ENCODE results near the gene ZNF318.
"Not testable (repeated sequence)": the region's sequence is repeated elsewhere in the genome, so short reads cannot be mapped to it uniquely, and the experiment has no call there.

ZNF318 gene

DNA sequence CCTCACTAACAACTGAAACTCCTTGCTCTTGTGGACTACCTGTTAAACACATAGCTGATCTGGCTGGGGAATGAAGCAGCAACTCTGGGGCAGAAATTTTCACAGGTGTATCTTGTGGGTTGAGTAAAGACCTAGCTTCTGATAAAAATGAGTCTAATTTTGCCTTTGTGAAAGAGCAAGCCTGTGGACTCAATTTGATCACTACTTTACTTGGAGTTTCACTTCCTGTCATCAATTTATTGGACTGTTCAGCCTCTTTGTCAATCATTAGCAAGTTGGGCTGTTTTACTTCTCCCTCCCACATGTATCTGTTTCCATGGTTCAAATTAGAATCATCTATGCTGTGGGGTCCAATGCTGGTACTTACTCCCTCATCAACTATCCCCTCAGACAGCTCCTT is 31.2 kb downstream of the ZNF318 start:
- DNase-seq (ENCODE audit: low read depth) = no peak

DNA sequence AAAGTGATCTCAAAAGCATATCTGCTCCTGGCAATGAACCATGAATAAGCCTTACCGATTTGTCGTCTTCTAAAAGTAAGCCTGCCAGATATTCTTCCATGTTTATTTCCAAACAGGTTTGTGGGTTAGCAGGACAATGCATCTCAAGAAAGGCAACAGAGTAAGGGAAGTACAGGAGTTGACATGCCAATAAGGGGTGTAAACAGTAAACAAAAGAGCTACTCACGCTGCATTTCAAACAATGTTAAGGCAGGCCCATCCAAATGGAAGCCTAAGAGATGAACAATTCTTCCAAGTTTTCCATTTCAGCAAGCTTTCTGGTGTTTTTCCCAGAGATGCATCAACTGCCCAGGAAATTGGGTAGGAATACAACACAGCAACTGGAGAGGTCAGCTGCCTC is 33.1 kb downstream of the ZNF318 start:
- no peak for DNase-seq (ENCODE audit: low read depth)

DNA sequence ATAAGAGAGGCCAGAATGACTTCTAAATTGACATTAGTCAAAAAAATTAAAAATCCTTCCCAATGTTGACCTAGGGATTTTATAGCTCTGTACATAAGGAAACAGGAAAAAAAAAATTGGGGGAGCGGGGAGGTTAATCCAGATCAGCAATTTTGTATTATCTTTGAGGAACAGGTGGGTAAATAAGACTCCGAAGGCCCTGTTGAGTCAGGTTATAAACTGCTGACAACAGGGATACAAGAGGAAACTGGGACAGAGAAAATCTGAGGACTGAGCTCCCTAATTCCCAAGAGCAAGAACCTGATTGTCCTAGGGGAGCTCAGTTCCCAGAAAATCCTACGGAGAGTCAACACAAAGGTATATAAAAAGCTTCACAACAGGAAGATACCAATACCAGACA is 34.0 kb downstream of the ZNF318 start:
- DNase-seq (ENCODE audit: low read depth) = no peak

DNA sequence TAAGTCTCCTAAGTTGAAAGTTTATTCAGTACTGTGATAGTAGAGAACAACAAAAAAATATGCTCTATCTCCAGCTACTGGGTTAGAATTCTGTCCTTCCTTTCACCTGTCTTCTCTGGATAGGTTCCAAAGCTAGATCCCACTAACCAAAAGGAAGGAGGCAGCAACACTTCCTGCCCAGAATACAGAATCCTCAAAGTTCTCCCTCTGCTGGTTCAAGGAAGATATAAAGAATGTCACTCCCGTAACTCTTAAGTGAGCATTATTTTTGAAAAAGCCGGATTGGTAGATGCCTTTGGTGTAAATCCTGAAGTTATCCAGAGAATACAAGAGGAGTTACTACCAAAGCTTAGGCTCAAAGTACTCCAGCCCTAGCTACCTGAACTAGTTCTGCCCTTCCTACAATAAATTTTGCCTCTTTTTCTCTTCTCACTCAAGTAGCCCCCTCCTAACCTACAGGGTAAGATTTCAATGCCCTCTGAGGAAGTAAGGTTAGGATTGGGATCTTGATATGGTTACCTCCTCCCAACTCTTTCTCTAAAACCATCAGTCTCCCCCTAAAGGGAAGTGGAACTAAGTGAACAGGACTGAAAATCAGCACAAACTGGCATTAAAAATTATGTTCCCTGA is 34.9 kb downstream of the ZNF318 start:
- peak; percentile 82 for DNase-seq (ENCODE audit: low read depth)

DNA sequence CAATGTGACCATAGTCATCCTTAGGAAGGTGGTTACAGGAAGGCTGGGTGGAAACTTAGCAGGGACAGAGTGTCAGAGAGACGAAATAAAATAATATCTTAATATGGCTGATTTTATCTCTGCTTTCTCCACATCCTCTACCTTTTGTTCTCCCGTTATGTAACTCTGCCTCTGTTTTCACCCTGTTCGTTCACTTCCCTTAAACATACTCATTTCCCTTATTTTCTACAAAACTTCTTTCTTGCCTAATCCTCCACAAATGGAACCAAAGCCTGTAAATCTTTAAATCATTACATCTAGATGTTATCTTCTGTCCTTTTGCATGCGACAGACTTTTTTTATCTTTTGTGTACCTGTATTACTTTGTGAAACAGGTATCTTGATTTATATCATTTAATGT is 37.6 kb downstream of the ZNF318 start:
- no peak for DNase-seq (ENCODE audit: low read depth)

DNA sequence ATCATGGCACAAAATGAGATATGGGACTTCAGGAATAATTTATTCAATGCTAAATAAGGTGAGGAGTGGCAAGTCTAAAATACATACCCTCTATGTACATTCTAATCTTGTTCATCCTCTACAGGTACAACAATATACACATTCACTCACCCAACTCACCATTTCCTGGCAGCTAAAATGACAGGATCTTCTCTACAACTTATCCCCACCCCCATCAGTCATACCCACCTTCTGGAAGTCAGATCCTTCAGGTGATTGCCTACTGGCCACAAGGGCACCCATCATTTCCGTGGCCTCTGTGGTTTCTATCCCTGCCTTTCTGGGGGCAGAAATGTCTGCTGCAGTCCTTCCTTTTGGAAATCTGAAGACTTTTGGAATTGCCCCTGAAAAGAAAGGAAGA is 38.0 kb downstream of the ZNF318 start:
- DNase-seq (ENCODE audit: low read depth) = no peak

DNA sequence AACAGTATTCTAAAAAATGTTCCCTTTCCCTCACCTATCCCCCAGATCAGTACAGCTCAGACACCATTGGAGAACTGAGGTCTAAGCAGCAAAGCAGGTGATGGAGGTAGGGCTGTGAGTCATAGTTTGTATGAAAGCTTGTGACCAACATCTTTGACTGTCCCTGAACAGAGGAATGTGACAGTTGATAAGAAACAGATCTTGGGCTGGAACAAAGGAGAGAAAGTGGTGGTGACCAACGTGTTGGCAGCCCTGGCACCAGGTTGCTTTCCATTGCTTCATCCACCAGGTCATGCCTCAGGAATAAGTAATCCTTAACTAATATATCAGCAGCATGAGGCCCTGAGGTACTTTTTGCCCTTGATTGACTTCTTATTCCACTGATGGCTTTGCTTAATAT is 40.9 kb downstream of the ZNF318 start:
- DNase-seq (ENCODE audit: low read depth) = no peak

DNA sequence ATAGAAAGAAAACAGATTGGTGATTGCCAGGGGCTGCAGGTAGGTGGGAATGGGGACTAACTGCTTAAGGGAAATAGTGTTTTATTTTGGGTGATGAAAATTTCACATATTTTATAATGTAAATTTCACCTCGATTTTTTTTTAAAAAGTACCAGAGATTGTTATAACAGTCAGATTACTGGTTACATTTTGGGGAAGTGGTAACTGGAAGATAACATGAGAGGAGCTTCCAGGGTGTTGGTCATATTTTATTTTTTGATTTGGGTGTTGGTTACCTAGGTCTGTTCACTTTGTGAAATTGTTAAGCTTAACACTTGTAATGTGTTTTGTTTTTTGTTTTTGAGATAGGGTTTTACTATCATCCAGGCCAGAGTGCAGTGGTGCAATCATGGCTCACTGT is 43.6 kb downstream of the ZNF318 start:
- DNase-seq (ENCODE audit: low read depth) = no peak

DNA sequence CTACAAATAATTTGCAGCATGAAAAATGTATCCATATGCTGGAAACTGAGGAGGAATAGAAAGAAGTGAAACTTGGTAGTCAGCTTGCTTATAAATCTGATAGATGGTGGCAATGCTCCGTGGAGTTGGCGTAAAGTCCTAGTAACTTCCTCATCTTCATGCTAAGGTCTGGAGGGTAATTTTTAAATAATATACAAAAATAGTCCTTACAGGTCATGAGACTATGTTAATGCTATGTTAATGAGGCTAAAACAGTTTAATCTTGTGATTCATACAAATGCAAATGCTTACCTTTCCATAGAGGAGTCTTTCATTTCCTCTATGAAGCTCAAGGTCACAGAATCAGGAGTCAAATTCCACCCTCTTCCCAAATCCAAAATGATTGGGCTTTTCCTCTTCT is 51.4 kb downstream of the ZNF318 start:
- DNase-seq (ENCODE audit: low read depth) = no peak

DNA sequence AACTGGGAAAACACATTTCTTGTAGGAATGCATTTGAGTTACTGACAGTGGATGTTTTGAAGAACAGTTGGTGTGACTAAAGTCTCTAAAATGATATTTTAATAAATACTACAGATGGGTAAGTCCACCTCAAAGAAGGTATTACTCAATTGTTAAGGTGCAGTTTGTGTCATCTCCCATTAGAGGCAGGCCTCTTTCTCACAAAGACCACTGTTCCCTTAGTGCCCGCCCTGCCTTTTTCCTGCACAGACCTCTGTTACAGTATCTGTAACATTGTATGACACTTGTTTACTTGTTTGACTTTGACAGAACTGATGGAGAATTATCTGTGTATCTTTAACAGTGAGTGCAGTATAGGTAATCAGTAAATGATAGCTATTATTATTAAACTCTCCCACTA is 55.6 kb downstream of the ZNF318 start:
- no peak for DNase-seq (ENCODE audit: low read depth)

DNA sequence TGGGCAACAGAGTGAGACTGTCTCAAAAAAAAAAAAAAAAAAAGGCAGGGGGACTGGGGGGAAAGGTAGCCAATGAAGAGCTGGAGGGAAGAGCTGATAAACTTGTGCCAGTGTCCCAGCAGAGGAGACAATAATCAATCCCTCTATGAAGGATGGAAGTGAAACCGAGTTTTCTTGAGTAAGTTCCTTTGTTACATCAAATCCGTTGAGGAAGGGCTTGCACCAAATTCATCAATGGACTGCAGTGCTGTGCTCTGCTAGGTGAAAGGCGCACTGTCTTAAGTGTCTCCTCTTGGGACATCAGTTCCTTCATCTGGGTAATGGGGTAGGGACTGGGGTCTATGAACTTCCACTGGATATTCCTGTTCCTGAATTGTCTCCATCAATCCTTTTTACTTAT is 57.8 kb downstream of the ZNF318 start:
- DNase-seq (ENCODE audit: low read depth) = no peak

DNA sequence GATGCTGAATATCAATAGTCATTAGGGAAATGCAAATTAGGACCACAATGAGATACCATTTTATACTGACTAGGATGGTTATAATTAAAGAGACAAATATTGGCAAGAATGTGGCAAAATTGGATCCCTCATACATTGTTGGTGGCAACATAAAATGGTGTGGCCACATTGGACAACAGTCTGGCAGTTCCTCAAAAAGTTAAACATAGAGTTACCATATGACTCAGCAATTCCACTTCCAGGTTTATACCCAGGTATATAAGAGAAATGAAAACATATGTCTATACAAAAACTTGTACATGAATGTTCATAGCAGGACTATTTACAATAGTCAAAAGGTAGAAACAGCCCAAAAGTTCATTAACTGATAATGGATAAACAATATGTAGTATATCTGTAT is 58.8 kb downstream of the ZNF318 start:
- DNase-seq (ENCODE audit: low read depth) = no peak

DNA sequence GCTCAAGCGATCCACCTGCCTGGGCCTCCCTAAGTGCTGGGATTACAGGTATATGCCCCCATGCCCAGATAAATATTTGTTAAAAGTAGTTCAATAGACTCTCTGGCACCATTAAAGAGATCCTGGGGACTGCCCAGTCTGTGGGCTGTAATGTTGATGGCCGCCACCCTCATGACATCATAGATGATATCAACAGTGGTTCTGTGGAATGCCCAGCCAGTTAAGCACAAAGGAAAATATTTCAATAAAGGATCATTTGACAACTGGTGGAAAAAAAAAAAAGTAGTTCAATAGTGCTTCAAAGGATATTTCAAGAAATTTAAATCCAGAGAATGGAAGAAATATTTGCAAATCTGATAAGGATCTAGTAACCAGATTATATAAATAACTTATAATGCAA is 59.3 kb downstream of the ZNF318 start:
- DNase-seq (ENCODE audit: low read depth) = no peak

DNA sequence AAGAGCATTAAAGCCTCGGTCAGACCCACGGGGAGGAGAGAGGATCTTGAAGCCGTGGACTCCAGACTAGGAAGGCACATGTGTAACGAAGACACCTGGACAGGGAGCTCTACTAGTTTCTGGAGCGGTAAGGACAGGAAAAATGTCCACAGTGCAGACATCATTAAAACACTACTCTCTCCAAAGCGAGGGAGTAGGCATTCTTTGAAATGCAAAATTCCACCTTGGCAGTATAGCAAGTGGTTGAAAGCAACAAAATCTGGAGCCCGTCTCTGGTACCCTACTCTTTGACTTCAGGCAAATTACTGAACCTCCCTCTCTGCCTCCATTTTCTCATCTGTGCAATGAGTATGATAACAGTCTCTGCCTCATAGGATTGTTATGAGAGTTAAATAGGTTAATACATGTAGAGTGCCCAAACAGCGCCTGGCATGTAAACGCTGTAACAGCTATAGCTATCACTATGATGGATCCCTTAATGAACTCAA is 60.4 kb downstream of the ZNF318 start:
- no peak for DNase-seq (ENCODE audit: low read depth)

DNA sequence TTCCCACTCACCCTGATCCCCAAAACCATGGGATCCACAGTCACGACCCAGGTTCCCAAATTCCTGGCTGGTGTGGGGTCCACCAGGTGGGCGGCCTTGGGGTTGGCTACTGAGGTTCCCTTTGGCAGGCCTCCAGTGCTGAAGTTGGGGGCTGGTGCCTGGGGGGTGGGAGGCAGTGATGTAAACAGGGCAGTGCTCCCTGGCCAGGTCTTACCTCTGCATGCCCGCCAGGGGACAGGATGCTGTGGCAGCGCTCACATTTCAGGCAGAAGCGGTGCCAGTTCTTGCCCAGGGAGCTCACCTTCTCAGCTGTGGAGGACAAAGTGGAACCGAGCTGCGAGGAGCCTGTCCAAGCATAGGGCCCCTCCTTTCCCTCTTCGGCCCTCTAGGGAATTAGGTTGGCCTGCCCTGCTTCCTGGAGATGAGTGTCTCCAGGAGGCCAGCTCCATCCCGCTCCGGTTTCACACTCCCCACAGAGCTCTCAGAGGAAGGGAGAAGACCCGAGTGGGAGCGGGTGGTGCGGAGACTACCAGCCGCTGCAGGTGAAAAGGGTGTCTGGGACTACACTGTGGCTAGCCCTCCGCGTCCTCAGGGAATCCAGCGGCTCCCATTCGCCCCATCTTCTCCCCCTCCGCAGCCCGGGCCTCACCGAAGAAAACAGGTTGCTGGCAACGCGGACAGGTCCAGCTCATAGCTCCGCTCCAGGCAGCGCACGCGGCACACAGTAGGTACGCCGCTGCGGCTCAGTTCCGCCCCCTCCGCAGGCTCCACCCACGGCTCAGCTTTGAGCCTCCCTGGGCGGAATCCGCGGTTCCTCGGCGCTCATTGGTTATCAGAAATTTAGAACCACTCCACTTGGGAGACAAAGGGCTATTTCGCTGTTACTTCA is 61.1 kb downstream of the ZNF318 start, which contains the start of gene CRIP3:
CRIP3 (minus strand) TSS at position 726 of the 889 bp plus-strand sequence; CDS start at position 692, 34 bp downstream.
- peak; percentile 21 for DNase-seq (ENCODE audit: low read depth)

DNA sequence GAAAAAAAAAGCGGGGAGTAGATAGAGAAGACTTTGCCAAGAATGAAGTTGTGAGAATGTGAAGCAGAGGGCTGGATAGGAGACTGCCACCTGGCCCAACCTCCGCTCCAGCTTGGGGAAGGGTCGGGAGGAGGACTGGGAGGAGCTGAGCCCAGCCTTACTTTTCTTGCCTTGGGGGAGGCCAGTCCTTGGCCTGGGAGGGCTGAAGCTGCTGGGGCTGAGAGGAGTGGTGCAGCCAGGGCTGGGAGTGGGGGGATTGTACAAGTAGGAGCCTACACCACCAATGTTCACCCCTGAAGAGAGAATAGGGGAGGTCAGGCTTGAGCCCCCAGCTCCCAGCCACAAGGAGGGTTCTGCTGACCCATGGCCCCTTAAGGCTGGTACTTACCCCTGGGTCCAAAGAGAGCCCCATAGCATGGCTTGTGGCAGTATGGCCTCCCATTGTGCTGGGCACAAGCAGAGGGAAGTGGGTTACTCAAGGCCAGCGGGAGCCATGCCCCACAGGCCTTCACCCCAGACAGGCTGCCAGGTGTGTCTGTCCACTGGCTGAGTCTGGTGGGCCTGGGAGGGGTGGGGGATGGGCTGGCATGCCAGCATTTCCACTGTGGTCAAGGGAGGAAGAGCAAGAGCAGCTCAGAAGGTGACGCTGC is 61.9 kb downstream of the ZNF318 start:
- no peak for DNase-seq (ENCODE audit: low read depth)

DNA sequence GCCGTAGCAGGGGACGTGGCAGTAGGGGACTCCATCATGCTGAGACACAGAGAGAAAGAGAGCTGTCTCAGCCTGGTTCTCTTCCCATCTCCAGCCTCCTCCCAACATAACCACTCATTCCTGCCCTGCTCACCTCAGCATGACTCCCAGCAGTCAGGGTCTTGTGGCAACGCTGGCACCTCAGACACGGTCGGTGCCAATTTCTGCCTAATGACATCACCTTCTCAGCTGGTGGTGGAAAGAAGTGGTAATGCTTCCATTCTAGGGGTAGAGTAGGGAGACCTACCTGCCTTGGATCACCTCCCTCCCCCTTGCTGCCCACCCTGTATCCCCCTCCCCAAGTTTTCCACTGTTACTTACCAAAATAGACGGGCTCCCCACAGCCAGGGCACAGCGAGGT is 63.4 kb downstream of the ZNF318 start:
- no peak for DNase-seq (ENCODE audit: low read depth)

DNA sequence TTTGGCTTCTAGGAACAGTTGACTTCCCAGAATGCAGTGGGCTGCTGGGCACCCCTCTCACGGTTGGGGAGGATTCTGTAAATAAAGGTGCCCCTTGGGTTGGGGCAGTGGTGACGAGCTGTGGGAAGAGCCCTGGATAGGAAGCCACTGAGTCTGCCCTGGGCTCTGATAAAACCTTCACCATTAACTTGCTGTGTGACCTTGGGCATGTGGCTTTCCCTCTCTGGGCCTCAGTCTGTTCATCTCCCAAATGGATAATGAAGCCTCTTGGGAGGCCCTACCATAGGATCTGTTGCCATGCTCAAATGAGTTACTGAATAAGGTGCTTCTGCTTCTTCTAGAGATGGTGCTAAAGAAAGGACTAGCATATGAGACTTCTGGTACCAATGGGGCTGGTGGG is 64.6 kb downstream of the ZNF318 start:
- no peak for DNase-seq (ENCODE audit: low read depth)

DNA sequence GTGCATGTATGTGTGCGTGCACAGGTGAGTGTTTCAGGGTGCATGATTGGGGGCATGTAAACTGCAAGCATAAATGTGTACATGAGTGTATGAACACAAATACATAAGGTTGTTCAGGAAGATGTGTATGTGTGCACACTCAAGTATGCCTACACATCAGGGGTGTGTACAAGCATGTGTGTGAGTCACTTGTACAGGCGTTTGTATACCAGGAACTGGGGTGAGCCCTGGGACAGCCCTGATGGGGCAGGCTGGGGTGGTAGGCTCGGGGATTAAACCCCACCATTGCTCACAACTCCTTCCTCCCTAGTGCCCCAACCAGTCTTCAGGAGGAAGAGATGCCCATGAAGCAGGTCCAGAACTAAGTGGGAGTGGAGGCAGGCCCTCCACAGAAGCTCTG is 65.1 kb downstream of the ZNF318 start:
- no peak for DNase-seq (ENCODE audit: low read depth)

DNA sequence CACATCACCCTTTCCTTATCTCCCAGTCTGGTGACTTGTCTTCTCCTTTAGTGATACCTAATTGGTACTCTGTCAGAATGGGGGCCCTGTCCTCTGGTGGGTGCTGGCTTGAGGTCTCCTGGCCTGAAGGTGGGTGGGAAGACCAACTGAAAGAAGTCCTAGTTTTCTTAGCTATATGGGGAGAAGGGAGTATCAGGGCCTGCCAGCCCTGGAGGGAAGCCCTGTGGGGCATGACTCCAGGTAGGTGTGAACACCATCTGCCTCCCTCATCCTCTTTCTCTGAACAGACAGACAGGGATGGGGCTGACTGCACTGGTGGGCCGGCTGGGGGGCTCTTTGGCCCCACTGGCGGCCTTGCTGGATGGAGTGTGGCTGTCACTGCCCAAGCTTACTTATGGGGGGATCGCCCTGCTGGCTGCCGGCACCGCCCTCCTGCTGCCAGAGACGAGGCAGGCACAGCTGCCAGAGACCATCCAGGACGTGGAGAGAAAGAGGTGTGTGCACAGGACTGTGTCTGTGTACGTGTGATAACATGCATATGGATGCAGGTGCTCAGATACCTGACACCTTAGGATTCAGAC is 65.6 kb downstream of the ZNF318 start:
- no peak for DNase-seq (ENCODE audit: low read depth)

DNA sequence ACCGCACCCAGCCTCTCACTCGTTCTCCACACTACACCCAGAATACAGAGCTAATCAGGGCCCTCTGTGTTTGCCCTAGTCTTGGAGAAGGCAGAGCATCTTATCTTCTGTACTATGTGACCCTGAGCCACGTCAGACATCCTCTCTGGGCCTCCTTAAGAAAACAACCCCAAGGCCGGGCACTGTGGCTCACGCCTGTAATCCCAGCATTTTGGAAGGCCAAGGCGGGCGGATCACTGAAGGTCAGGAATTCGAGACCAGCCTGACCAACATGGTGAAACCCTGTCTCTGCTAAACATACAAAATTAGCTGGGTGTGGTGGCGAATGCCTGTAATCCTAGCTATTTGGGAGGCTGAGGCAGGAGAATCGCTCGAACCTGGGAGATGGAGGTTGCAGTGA is 66.4 kb downstream of the ZNF318 start:
- not testable (repeated sequence) for DNase-seq (ENCODE audit: low read depth)

DNA sequence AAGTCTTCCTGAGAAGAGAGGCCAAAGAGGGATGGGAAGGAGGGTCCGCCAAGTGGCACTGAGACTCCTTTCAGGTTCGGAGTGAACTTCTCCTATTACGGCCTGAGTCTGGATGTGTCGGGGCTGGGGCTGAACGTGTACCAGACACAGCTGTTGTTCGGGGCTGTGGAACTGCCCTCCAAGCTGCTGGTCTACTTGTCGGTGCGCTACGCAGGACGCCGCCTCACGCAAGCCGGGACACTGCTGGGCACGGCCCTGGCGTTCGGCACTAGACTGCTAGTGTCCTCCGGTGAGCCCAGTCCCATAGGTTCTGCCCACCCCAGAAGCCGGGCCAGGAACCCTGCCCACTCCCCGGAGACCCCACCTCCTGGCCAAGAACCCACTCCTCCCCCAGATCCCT is 67.3 kb downstream of the ZNF318 start:
- DNase-seq (ENCODE audit: low read depth) = no peak
